GM19193 (cell line): ENCODE results near the gene PZP.

Experiments used
- POLR2A ChIP-seq: IDR thresholded peaks from 4 replicates; pipeline ENCODE4 v1.6.1; 2011; ENCODE audit not compliant: insufficient read depth, insufficient read length; ENCODE audit errors: extremely low read depth

PZP gene

GRCh38 chr12:9198012-9198411, 10.2 kb downstream of the PZP start:
- TF ChIP-seq POLR2A: no peak

GRCh38 chr12:9184276-9184675, 23.9 kb downstream of the PZP start:
- no peak for TF ChIP-seq POLR2A

- no peak for TF ChIP-seq POLR2A
Observed at GRCh38 chr12:9180810-9181209, 27.4 kb downstream of the PZP start.

GRCh38 chr12:9179781-9180180, 28.4 kb downstream of the PZP start:
- TF ChIP-seq POLR2A: no peak

- no peak for TF ChIP-seq POLR2A
Observed at GRCh38 chr12:9169979-9170634, 38.1 kb downstream of the PZP start.

GRCh38 chr12:9163392-9163791, 44.8 kb downstream of the PZP start:
- TF ChIP-seq POLR2A: no peak

GRCh38 chr12:9156119-9156518, 52.1 kb downstream of the PZP start:
- TF ChIP-seq POLR2A: no peak

- no peak for TF ChIP-seq POLR2A
Observed at GRCh38 chr12:9149372-9149771, 58.8 kb downstream of the PZP start.

GRCh38 chr12:9148926-9149325, 59.3 kb downstream of the PZP start:
- no peak for TF ChIP-seq POLR2A

GRCh38 chr12:9147461-9147860, 60.7 kb downstream of the PZP start:
- TF ChIP-seq POLR2A: no peak

- TF ChIP-seq POLR2A: no peak
Observed at GRCh38 chr12:9144730-9145106, 63.5 kb downstream of the PZP start.

- no peak for TF ChIP-seq POLR2A
Observed at GRCh38 chr12:9143929-9144729, 64.1 kb downstream of the PZP start.

GRCh38 chr12:9143137-9143536, 65.1 kb downstream of the PZP start:
- no peak for TF ChIP-seq POLR2A

- no peak for TF ChIP-seq POLR2A
Observed at GRCh38 chr12:9135903-9136310, 72.3 kb downstream of the PZP start.

GRCh38 chr12:9134981-9135628, 73.1 kb downstream of the PZP start:
- no peak for TF ChIP-seq POLR2A

GRCh38 chr12:9133216-9133916, 74.8 kb downstream of the PZP start:
- TF ChIP-seq POLR2A: no peak

GRCh38 chr12:9132008-9132535, 76.1 kb downstream of the PZP start:
- no peak for TF ChIP-seq POLR2A
